Right atrium auricular region (tissue), 2 donors: ENCODE data around the gene ATRAID. TPM values are rescaled to one million over a fixed set of nuclear protein-coding genes. Genes with fewer than 3 reads are reported as not detected.
"Not testable (repeated sequence)": the region's sequence is repeated elsewhere in the genome, so short reads cannot be mapped to it uniquely, and the experiment has no call there.

ENCODE experiments used
- DNase-seq: peaks from one replicate; pipeline ENCODE4 v3.0.0-alpha.2; 2019; ENCODE audit warnings: low spot score
- H3K27ac ChIP-seq, 2 donors: fragments of 200-600 bp; sonication (generic); 1 replicate in 1 of 2; 2 replicates in 1 of 2; pipeline ENCODE4 v1.5.1; 2016 to 2019
- H3K27me3 ChIP-seq, 2 donors: fragments of 200-600 bp; sonication (generic); one replicate each; pipeline versions ENCODE4 v1.5.1 to v1.6.0; 2017 to 2019
- H3K36me3 ChIP-seq: fragments of 200-600 bp; sonication (generic); one replicate; pipeline ENCODE4 v1.5.1; 2016
- H3K4me1 ChIP-seq, 2 donors: fragments of 200-600 bp; sonication (generic); one replicate each; pipeline versions ENCODE4 v1.5.1 to v1.6.0; 2017 to 2019
- H3K4me3 ChIP-seq, 2 donors: fragments of 200-600 bp; sonication (generic); 1 replicate in 1 of 2; 2 replicates in 1 of 2; pipeline ENCODE4 v1.5.1; 2017 to 2019; ENCODE audit warnings: mild to moderate bottlenecking in 1 of 2, moderate library complexity in 1 of 2
- H3K9me3 ChIP-seq, 2 donors: fragments of 200-600 bp; sonication (generic); one replicate each; pipeline ENCODE4 v1.5.1; 2019
- CTCF ChIP-seq, 2 donors: fragments of 200-600 bp; sonication (generic); IDR thresholded peaks; one replicate each; pipeline ENCODE4 v1.5.1; 2019; ENCODE audit warnings: antibody characterized with exemption in 2 of 2
- total RNA-seq, 2 donors: library from RNA; depleted of rRNA; stranded (reverse); fragments of >200 nt; gene quantifications; one replicate each; pipeline ENCODE4 v1.1.0, GENCODE V29; 2016

ATRAID gene
- total RNA-seq, 2 donors from 2014 or later = 193 TPM

- Histone ChIP-seq H3K4me3 (no peak overlapping the region), H3K27ac (no peak overlapping the region), H3K27me3 (no peaks in the 10 kb centered on the region), H3K36me3 (no peaks in the 10 kb centered on the region), H3K4me1 (peaks cover 0 to 6% of the 10 kb centered on the region in 2 donors), H3K9me3 (no peaks in the 10 kb centered on the region)
- TF ChIP-seq CTCF (IDR thresholded peaks at IDR 0.05) = no peak
- DNase-seq = no peak
Observed at GRCh38 chr2:27174638-27175037, 37.2 kb upstream of the ATRAID start.

GRCh38 chr2:27175330-27175729 lies 36.5 kb upstream of the ATRAID start:
- Histone ChIP-seq H3K9me3 (no peaks in the 10 kb centered on the region), H3K4me3 (no peak overlapping the region), H3K27ac (no peak overlapping the region), H3K36me3 (no peaks in the 10 kb centered on the region), H3K27me3 (no peaks in the 10 kb centered on the region), H3K4me1 (peaks cover 0 to under 1% of the 10 kb centered on the region in 2 donors)
- DNase-seq = no peak
- no peak for TF ChIP-seq CTCF (IDR thresholded peaks at IDR 0.05)

- not testable (repeated sequence) for H3K27me3 ChIP-seq, H3K36me3 ChIP-seq
Observed at GRCh38 chr2:27175781-27176180, 36.1 kb upstream of the ATRAID start.

GRCh38 chr2:27177441-27178351 lies 34.1 kb upstream of the ATRAID start:
- Histone ChIP-seq H3K27ac (no peak overlapping the region), H3K27me3 (no peaks in the 10 kb centered on the region), H3K4me1 (no peaks in the 10 kb centered on the region), H3K36me3 (no peaks in the 10 kb centered on the region), H3K9me3 (no peaks in the 10 kb centered on the region), H3K4me3 (no peak overlapping the region)
- DNase-seq = no peak
- no peak for TF ChIP-seq CTCF (IDR thresholded peaks at IDR 0.05)

More at GRCh38 chr2:27175781-27176180, 36.1 kb upstream of the ATRAID start:
- H3K27ac ChIP-seq, H3K4me3 ChIP-seq, DNase-seq, H3K4me1 ChIP-seq, H3K9me3 ChIP-seq: not testable (repeated sequence)

- DNase-seq = no peak
- Histone ChIP-seq H3K36me3 (no peaks in the 10 kb centered on the region), H3K27me3 (no peaks in the 10 kb centered on the region), H3K4me3 (no peak overlapping the region), H3K9me3 (no peaks in the 10 kb centered on the region), H3K4me1 (no peaks in the 10 kb centered on the region), H3K27ac (no peak overlapping the region)
- no peak for TF ChIP-seq CTCF (IDR thresholded peaks at IDR 0.05)
Observed at GRCh38 chr2:27178469-27178868, 33.4 kb upstream of the ATRAID start.

GRCh38 chr2:27179344-27180000 lies 32.4 kb upstream of the ATRAID start:
- no peaks in the 10 kb centered on the region for H3K36me3 ChIP-seq
- no peaks in the 10 kb centered on the region for H3K9me3 ChIP-seq
- peaks cover 0 to 10% of the 10 kb centered on the region in 2 donors for H3K4me1 ChIP-seq
- H3K4me3 ChIP-seq = no peak overlapping the region
- H3K27ac ChIP-seq = no peak overlapping the region
- no peaks in the 10 kb centered on the region for H3K27me3 ChIP-seq
- DNase-seq = no peak
- no peak for TF ChIP-seq CTCF (IDR thresholded peaks at IDR 0.05)
